IMR-90 (cell line): Measurements from ENCODE around the gene PTGDS. TPM values are rescaled to one million over a fixed set of nuclear protein-coding genes. Genes with fewer than 3 reads are reported as not detected.

ENCODE experiments used
- ATAC-seq: fragments of 200-7000 bp; cut with Tn5 transposase; 2 replicates; pipeline ENCODE4 v1.9.1; 2020; ENCODE audit warnings: low read depth, mild to moderate bottlenecking, moderate library complexity
- BruUV-seq: library from RNA; stranded (reverse); fragments of 400-500 nt; replicated peaks from 2 replicates; lab custom pipeline; 2021; lab: Mats Ljungman, UMichigan
- CTCF ChIA-PET: fragments of 300-600 bp; formaldehyde crosslinking; extraction: SDS; loops from one replicate; lab custom pipeline; 2021; ENCODE audit warnings: antibody characterized with exemption; lab: Yijun Ruan, JAX
- POLR2A ChIA-PET: fragments of 300-600 bp; sonication (Branson Sonifier 250); formaldehyde crosslinking; loops from one replicate; lab custom pipeline; 2022; ENCODE audit warnings: antibody characterized with exemption; ENCODE audit not compliant: unreplicated experiment; lab: Charles Lee
- DNase-seq: peaks from one replicate; pipeline ENCODE4 v3.0.0; 2013
- H2AFZ ChIP-seq: replicated peaks from 2 replicates; pipeline ENCODE3; 2013; ENCODE audit warnings: low read length, mild to moderate bottlenecking; ENCODE audit not compliant: poor library complexity
- H2AK5ac ChIP-seq: 2 replicates; pipeline ENCODE4 v1.6.1; 2013; ENCODE audit warnings: low read depth, low read length, inconsistent platforms
- H2AK9ac ChIP-seq: replicated peaks from 2 replicates; pipeline ENCODE3; 2013; ENCODE audit warnings: mild to moderate bottlenecking, low read depth, low read length, moderate library complexity; ENCODE audit not compliant: poor library complexity
- H2BK120ac ChIP-seq: 2 replicates; pipeline ENCODE4 v1.6.1; 2013; ENCODE audit warnings: low read depth, low read length, inconsistent platforms
- H2BK15ac ChIP-seq: 3 replicates; pipeline ENCODE4 v1.6.1; 2013; ENCODE audit warnings: low read depth, low read length, inconsistent platforms
- H2BK20ac ChIP-seq: 2 replicates; pipeline ENCODE4 v1.6.1; 2013; ENCODE audit warnings: low read depth, mild to moderate bottlenecking, inconsistent platforms, low read length, moderate library complexity
- H2BK5ac ChIP-seq: 2 replicates; pipeline ENCODE4 v1.6.1; 2013; ENCODE audit warnings: mild to moderate bottlenecking, low read depth, low read length, inconsistent platforms; ENCODE audit not compliant: poor library complexity, severe bottlenecking
- H3K14ac ChIP-seq: replicated peaks from 2 replicates; pipeline ENCODE4 v1.6.1; 2013; ENCODE audit warnings: low read depth, low read length, inconsistent platforms
- H3K18ac ChIP-seq: 2 replicates; pipeline ENCODE4 v1.6.1; 2013; ENCODE audit warnings: low read depth, low read length, control low read depth
- H3K23ac ChIP-seq: 2 replicates; pipeline ENCODE4 v1.6.1; 2013; ENCODE audit warnings: low read depth, low read length, inconsistent platforms
- H3K27ac ChIP-seq: 2 replicates; pipeline ENCODE4 v1.5.1; 2013; ENCODE audit warnings: mild to moderate bottlenecking, control low read depth, low read length; ENCODE audit not compliant: insufficient read depth
- H3K27me3 ChIP-seq: 2 replicates; pipeline ENCODE4 v1.6.1; 2013; ENCODE audit warnings: low read length; ENCODE audit not compliant: control insufficient read depth, insufficient read depth
- H3K36me3 ChIP-seq: 2 replicates; pipeline ENCODE4 v1.6.1; 2013; ENCODE audit warnings: low read length, mixed read lengths; ENCODE audit not compliant: control insufficient read depth, insufficient read depth
- H3K4ac ChIP-seq: 2 replicates; pipeline ENCODE4 v1.6.1; 2013; ENCODE audit warnings: low read depth, low read length, inconsistent platforms
- H3K4me1 ChIP-seq: 2 replicates; pipeline ENCODE4 v1.6.1; 2013; ENCODE audit warnings: low read length, mixed read lengths; ENCODE audit not compliant: control insufficient read depth, insufficient read depth
- H3K4me2 ChIP-seq: 2 replicates; pipeline ENCODE4 v1.6.1; 2013; ENCODE audit warnings: low read depth, mild to moderate bottlenecking, control low read depth, low read length, moderate library complexity
- H3K4me3 ChIP-seq: 2 replicates; pipeline ENCODE4 v1.5.1; 2013; ENCODE audit warnings: low read depth, mild to moderate bottlenecking, control low read depth, low read length, moderate library complexity; ENCODE audit not compliant: insufficient read depth
- H3K56ac ChIP-seq: 2 replicates; pipeline ENCODE4 v1.6.1; 2013; ENCODE audit warnings: low read length, inconsistent platforms; ENCODE audit not compliant: insufficient read depth; ENCODE audit errors: extremely low read depth
- H3K79me1 ChIP-seq, 2 experiments: 2 replicates each; pipeline ENCODE4 v1.6.1; 2013; ENCODE audit warnings: low read length in 2 of 2, inconsistent platforms in 1 of 2, low read depth in 1 of 2
- H3K9ac ChIP-seq: 2 replicates; pipeline ENCODE4 v1.6.1; 2013; ENCODE audit warnings: low read depth, low read length, control low read depth
- H3K9me1 ChIP-seq: 2 replicates; pipeline ENCODE4 v1.6.1; 2013; ENCODE audit warnings: low read length, inconsistent platforms; ENCODE audit not compliant: insufficient read depth
- H3K9me3 ChIP-seq: 2 replicates; pipeline ENCODE4 v1.6.1; 2013; ENCODE audit warnings: low read length; ENCODE audit not compliant: control insufficient read depth, insufficient read depth
- H4K20me1 ChIP-seq: 2 replicates; pipeline ENCODE4 v1.6.1; 2013; ENCODE audit warnings: low read length, inconsistent platforms; ENCODE audit not compliant: insufficient read depth
- H4K5ac ChIP-seq: 2 replicates; pipeline ENCODE4 v1.6.1; 2013; ENCODE audit warnings: mild to moderate bottlenecking, low read depth, low read length, control low read depth
- H4K8ac ChIP-seq, 2 experiments: 2 replicates each; pipeline ENCODE4 v1.6.1; 2013; ENCODE audit warnings: low read depth in 2 of 2, low read length in 2 of 2, control low read depth in 1 of 2, inconsistent platforms in 1 of 2
- H4K91ac ChIP-seq: 2 replicates; pipeline ENCODE4 v1.6.1; 2013; ENCODE audit warnings: low read depth, low read length, inconsistent platforms; ENCODE audit not compliant: insufficient read depth
- CEBPB ChIP-seq: IDR thresholded peaks from 2 replicates; pipeline ENCODE4 v1.6.1; 2012; ENCODE audit warnings: low read depth, low read length, improper control_type of control experiment
- CHD1 ChIP-seq: IDR thresholded peaks from 2 replicates; pipeline ENCODE4 v1.6.1; 2012; ENCODE audit warnings: low read depth, low read length, improper control_type of control experiment
- CTCF ChIP-seq: conservative IDR thresholded peaks from 2 replicates; pipeline ENCODE4 v1.5.1; 2012; ENCODE audit warnings: mild to moderate bottlenecking, low read depth, low read length, improper control_type of control experiment
- NFE2L2 ChIP-seq: fragments of 150-350 bp; IDR thresholded peaks from 2 replicates; pipeline ENCODE4 v1.6.1; 2016; ENCODE audit warnings: low read depth, mild to moderate bottlenecking, low read length
- RCOR1 ChIP-seq: IDR thresholded peaks from 2 replicates; pipeline ENCODE4 v1.6.1; 2012; ENCODE audit warnings: mild to moderate bottlenecking, low read length, improper control_type of control experiment; ENCODE audit not compliant: insufficient replicate concordance
- RFX5 ChIP-seq: IDR thresholded peaks from 2 replicates; pipeline ENCODE4 v1.8.0; 2012; ENCODE audit warnings: low read depth, mild to moderate bottlenecking, low read length, moderate library complexity
- SMC3 ChIP-seq: fragments of 150-350 bp; IDR thresholded peaks from 2 replicates; pipeline ENCODE4 v1.6.1; 2016; ENCODE audit warnings: low read depth, mild to moderate bottlenecking, antibody characterized with exemption, low read length, moderate library complexity
- WGBS, 2 experiments: methylation state at CpG; one replicate each; pipeline versions ENCODE4 v1.1.5 to v1.1.7; 2013; ENCODE audit warnings: missing lambda C conversion rate in 2 of 2; ENCODE audit not compliant: insufficient read length in 1 of 2; ENCODE audit errors: extremely low coverage in 2 of 2; 5-methylcytosine and 5-hydroxymethylcytosine counted together
- dilution Hi-C: fragments of 300-500 bp; cut with HindIII; formaldehyde crosslinking; loops from one replicate; pipeline ENCODE4 v1.14.3; 2018; ENCODE audit warnings: low sequenced_read_pairs; ENCODE audit not compliant: unreplicated experiment
- in situ Hi-C: fragments of 300-500 bp; cut with MboI; formaldehyde crosslinking; loops from 3 replicates; pipeline ENCODE4 v1.14.3; 2019; ENCODE audit warnings: low sequenced_read_pairs, inconsistent platforms, mixed read lengths
- intact Hi-C: fragments of 100-400 bp; cut with micrococcal nuclease; formaldehyde crosslinking; loops from 2 replicates; pipeline ENCODE4 v1.10.0; 2022
- polyA plus RNA-seq, 3 experiments: library from polyadenylated mRNA; depleted of rRNA; stranded (reverse); fragments of >200 nt; gene quantifications; 2 replicates each; pipeline ENCODE4 v1.2.3, GENCODE V29; 2012; ENCODE audit warnings: low replicate concordance in 1 of 3
- total RNA-seq: library from RNA; depleted of rRNA; stranded (reverse); fragments of >200 nt; gene quantifications from 2 replicates; pipeline ENCODE4 v1.2.3, GENCODE V29; 2012
- TF ChIP-seq, protein P1 (sequence below): fragments of 150-350 bp; IDR thresholded peaks from 2 replicates; pipeline ENCODE4 v1.6.1; 2016; ENCODE audit warnings: low read depth, mild to moderate bottlenecking, low read length, moderate library complexity, borderline replicate concordance

PTGDS gene
- total and polyA plus RNA-seq, 2 of the 4 experiments (the other 2 are of a cell fraction): 1.2 TPM; not detected in 1

DNA sequence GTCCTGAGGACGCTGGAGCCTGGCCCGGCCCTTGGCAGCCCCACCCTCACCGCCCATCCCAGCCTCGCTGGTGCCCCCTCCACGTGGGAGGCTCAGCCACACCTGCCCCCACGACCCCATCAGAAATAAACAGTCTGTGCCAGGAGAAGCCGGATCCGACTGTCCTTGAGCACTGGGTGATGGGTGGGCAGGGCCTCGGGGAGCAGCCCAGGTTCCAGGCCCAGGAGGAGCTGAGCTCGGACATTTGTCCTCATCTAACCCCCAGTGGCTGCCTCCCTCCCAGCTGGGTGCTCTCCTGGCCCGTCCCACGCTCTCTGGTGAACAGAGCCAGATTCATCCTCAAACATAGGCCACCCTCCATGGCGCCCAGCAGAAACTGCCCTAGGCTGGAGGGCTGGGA lies 4.6 kb upstream of the PTGDS start:
- ChIA-PET POLR2A (no interaction called here), CTCF (no interaction called here)
- H3K4ac ChIP-seq: no peak overlapping the region
- H3K4me1 ChIP-seq: peaks cover 7% of the 10 kb centered on the region; the same call in 1 of the 2 replicates
- H3K56ac ChIP-seq: no peak overlapping the region
- H3K9me1 ChIP-seq: no peaks in the 10 kb centered on the region
- no peak overlapping the region for H2BK15ac ChIP-seq
- peaks cover 17% of the 10 kb centered on the region; the same call in 1 of the 2 replicates for H3K27me3 ChIP-seq
- no peak overlapping the region for H2AK5ac ChIP-seq
- H3K9ac ChIP-seq: no peak overlapping the region
- dilution Hi-C loops: no loop called here
- ATAC-seq: no peak
- no peak overlapping the region for H2BK120ac ChIP-seq
- no peak overlapping the region for H4K5ac ChIP-seq
- H3K4me2 ChIP-seq: no peak overlapping the region
- H2AK9ac ChIP-seq: no peak overlapping the region
- H3K14ac ChIP-seq: no peak overlapping the region
- DNase-seq: no peak
- H2AFZ ChIP-seq: no peak overlapping the region
- H3K23ac ChIP-seq: no peak overlapping the region
- intact Hi-C loops: no loop called here
- H3K18ac ChIP-seq: no peak overlapping the region
- no peak for TF ChIP-seq CHD1
- TF ChIP-seq SMC3: no peak
- no peak for TF ChIP-seq CEBPB
- TF ChIP-seq NFE2L2: no peak
- TF ChIP-seq RCOR1: no peak
- no peak for TF ChIP-seq RFX5
- no peak for TF ChIP-seq CTCF
- TF ChIP-seq, protein P1, sequence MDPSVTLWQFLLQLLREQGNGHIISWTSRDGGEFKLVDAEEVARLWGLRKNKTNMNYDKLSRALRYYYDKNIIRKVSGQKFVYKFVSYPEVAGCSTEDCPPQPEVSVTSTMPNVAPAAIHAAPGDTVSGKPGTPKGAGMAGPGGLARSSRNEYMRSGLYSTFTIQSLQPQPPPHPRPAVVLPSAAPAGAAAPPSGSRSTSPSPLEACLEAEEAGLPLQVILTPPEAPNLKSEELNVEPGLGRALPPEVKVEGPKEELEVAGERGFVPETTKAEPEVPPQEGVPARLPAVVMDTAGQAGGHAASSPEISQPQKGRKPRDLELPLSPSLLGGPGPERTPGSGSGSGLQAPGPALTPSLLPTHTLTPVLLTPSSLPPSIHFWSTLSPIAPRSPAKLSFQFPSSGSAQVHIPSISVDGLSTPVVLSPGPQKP: no peak
- H3K9me3 ChIP-seq: no peaks in the 10 kb centered on the region
- H4K20me1 ChIP-seq: no peaks in the 10 kb centered on the region
- H4K91ac ChIP-seq: no peak overlapping the region
- no TSS peak for BruUV-seq
- no peak overlapping the region for H4K8ac ChIP-seq
- no peak overlapping the region for H3K4me3 ChIP-seq
- no peaks in the 10 kb centered on the region for H3K79me1 ChIP-seq
- H2BK5ac ChIP-seq: no peak overlapping the region
- H3K36me3 ChIP-seq: no peaks in the 10 kb centered on the region
- H3K27ac ChIP-seq: no peak overlapping the region
- no CpG with 5 or more reads among the region's 13 CpGs for WGBS, 2 experiments
- in situ Hi-C loops: no loop called here
- no peak overlapping the region for H2BK20ac ChIP-seq
